GOT3 (cell line): Measurements from ENCODE around the gene SRGAP3.
"Not testable (repeated sequence)": the region's sequence is repeated elsewhere in the genome, so short reads cannot be mapped to it uniquely, and the experiment has no call there.

ENCODE experiments used
- DNase-seq: peaks from one replicate; lab custom pipeline; 2025; ENCODE audit warnings: mixed read lengths; lab: John Stamatoyannopoulos, UW

The SRGAP3 gene

GRCh38 chr3:9113040-9113439 is 136.4 kb downstream of the SRGAP3 start:
- DNase-seq = no peak

GRCh38 chr3:9111866-9112265 is 137.6 kb downstream of the SRGAP3 start:
- DNase-seq = no peak

- DNase-seq = no peak
Observed at GRCh38 chr3:9111417-9111816, 138.0 kb downstream of the SRGAP3 start.

GRCh38 chr3:9110802-9111201 is 138.6 kb downstream of the SRGAP3 start:
- DNase-seq = no peak

GRCh38 chr3:9110316-9110715 is 139.1 kb downstream of the SRGAP3 start:
- no peak for DNase-seq

- DNase-seq = no peak
Observed at GRCh38 chr3:9109568-9109914, 139.9 kb downstream of the SRGAP3 start.

- DNase-seq = no peak
Observed at GRCh38 chr3:9108876-9109567, 140.4 kb downstream of the SRGAP3 start.

- no peak for DNase-seq
Observed at GRCh38 chr3:9107738-9108137, 141.7 kb downstream of the SRGAP3 start.

GRCh38 chr3:9105421-9105820 is 144.0 kb downstream of the SRGAP3 start:
- no peak for DNase-seq

- no peak for DNase-seq
Observed at GRCh38 chr3:9104121-9104520, 145.3 kb downstream of the SRGAP3 start.

- DNase-seq = no peak
Observed at GRCh38 chr3:9102240-9102981, 147.0 kb downstream of the SRGAP3 start.

GRCh38 chr3:9101286-9101685 is 148.2 kb downstream of the SRGAP3 start:
- no peak for DNase-seq

- DNase-seq = no peak
Observed at GRCh38 chr3:9100513-9100894, 148.9 kb downstream of the SRGAP3 start.

- DNase-seq = no peak
Observed at GRCh38 chr3:9099702-9100512, 149.5 kb downstream of the SRGAP3 start.

- DNase-seq = no peak
Observed at GRCh38 chr3:9098716-9099675, 150.4 kb downstream of the SRGAP3 start.

GRCh38 chr3:9097495-9097894 is 152.0 kb downstream of the SRGAP3 start:
- no peak for DNase-seq

- DNase-seq = no peak
Observed at GRCh38 chr3:9091486-9092235, 157.8 kb downstream of the SRGAP3 start.

- no peak for DNase-seq
Observed at GRCh38 chr3:9088441-9089353, 160.7 kb downstream of the SRGAP3 start.

GRCh38 chr3:9087831-9088413 is 161.5 kb downstream of the SRGAP3 start:
- no peak for DNase-seq

GRCh38 chr3:9085428-9085827 is 164.0 kb downstream of the SRGAP3 start:
- not testable (repeated sequence) for DNase-seq
